WTC11 (cell line): ENCODE measurements around the gene WDFY4. TPM values are rescaled to one million over a fixed set of nuclear protein-coding genes. Genes with fewer than 3 reads are reported as not detected.

Experiments used
- ATAC-seq: fragments of 200-7000 bp; cut with Tn5 transposase; 2 replicates; pipeline ENCODE4 v1.10.0; 2021; ENCODE audit warnings: mild to moderate bottlenecking, moderate library complexity
- CTCF ChIA-PET: fragments of 300-600 bp; sonication (Branson Sonifier 250); formaldehyde crosslinking; loops from one replicate; lab custom pipeline; 2021; ENCODE audit warnings: antibody characterized with exemption; lab: Charles Lee
- POLR2A ChIA-PET: fragments of 350-600 bp; sonication (Branson Sonifier 250); formaldehyde crosslinking; loops from one replicate; lab custom pipeline; 2021; ENCODE audit warnings: antibody characterized with exemption; lab: Charles Lee
- DNase-seq: peaks from one replicate; pipeline ENCODE4 v3.0.0; 2021; ENCODE audit warnings: low spot score
- H3K27ac Mint-ChIP-seq: 2 replicates; pipeline ENCODE4 v1.8.0; 2021; ENCODE audit warnings: mixed read lengths
- H3K27me3 Mint-ChIP-seq: 2 replicates; pipeline ENCODE4 v1.8.0; 2021; ENCODE audit warnings: low read depth, mild to moderate bottlenecking, moderate library complexity, mixed read lengths
- H3K36me3 Mint-ChIP-seq: 2 replicates; pipeline ENCODE4 v1.8.0; 2021; ENCODE audit warnings: mixed read lengths
- H3K4me1 Mint-ChIP-seq: 2 replicates; pipeline ENCODE4 v1.8.0; 2022; ENCODE audit warnings: mixed read lengths
- H3K4me3 Mint-ChIP-seq: 2 replicates; pipeline ENCODE4 v1.8.0; 2021; ENCODE audit warnings: mild to moderate bottlenecking, moderate library complexity, mixed read lengths
- H3K9me3 Mint-ChIP-seq: 2 replicates; pipeline ENCODE4 v1.8.0; 2021; ENCODE audit warnings: mixed read lengths
- AFF4 ChIP-seq: sonication (generic); formaldehyde crosslinking; IDR thresholded peaks from 2 replicates; pipeline ENCODE4 v1.8.1; 2023; ENCODE audit warnings: mild to moderate bottlenecking, missing genetic modification reagents, borderline replicate concordance
- ATF1 ChIP-seq: sonication (generic); formaldehyde crosslinking; IDR thresholded peaks from 2 replicates; pipeline ENCODE4 v1.8.1; 2023; ENCODE audit warnings: mild to moderate bottlenecking, moderate library complexity, missing genetic modification reagents
- CDX4 ChIP-seq: fragments of 250-450 bp; sonication (Bioruptor Pico); IDR thresholded peaks from 2 replicates; pipeline ENCODE4 v1.9.0; 2021; ENCODE audit warnings: moderate library complexity, mild to moderate bottlenecking, inconsistent platforms, borderline replicate concordance
- CREM ChIP-seq: sonication (generic); formaldehyde crosslinking; IDR thresholded peaks from 2 replicates; pipeline ENCODE4 v1.8.1; 2022; ENCODE audit warnings: mild to moderate bottlenecking, missing genetic modification reagents, moderate library complexity
- FOXJ3 ChIP-seq: sonication (generic); formaldehyde crosslinking; IDR thresholded peaks from 2 replicates; pipeline ENCODE4 v1.9.0; 2021; ENCODE audit warnings: missing genetic modification reagents, mild to moderate bottlenecking, borderline replicate concordance
- GRHL2 ChIP-seq: fragments of 250-450 bp; sonication (Bioruptor Pico); IDR thresholded peaks from 2 replicates; pipeline ENCODE4 v1.8.0; 2022; ENCODE audit warnings: mild to moderate bottlenecking, moderate library complexity; ENCODE audit not compliant: insufficient replicate concordance, severe bottlenecking
- GTF2I ChIP-seq: fragments of 250-450 bp; sonication (Bioruptor Pico); conservative IDR thresholded peaks from 2 replicates; pipeline ENCODE4 v1.4.0; 2021; ENCODE audit warnings: mild to moderate bottlenecking
- KAT7 ChIP-seq: sonication (generic); formaldehyde crosslinking; IDR thresholded peaks from 2 replicates; pipeline ENCODE4 v1.8.1; 2023; ENCODE audit warnings: missing genetic modification reagents, mild to moderate bottlenecking, borderline replicate concordance
- MYBL2 ChIP-seq: sonication (generic); formaldehyde crosslinking; IDR thresholded peaks from 2 replicates; pipeline ENCODE4 v1.8.1; 2023; ENCODE audit warnings: mild to moderate bottlenecking, moderate library complexity, missing genetic modification reagents
- NR1H2 ChIP-seq: sonication (generic); formaldehyde crosslinking; IDR thresholded peaks from 2 replicates; pipeline ENCODE4 v1.9.0; 2021; ENCODE audit warnings: mild to moderate bottlenecking, moderate library complexity, missing genetic modification reagents
- NR2C2 ChIP-seq: sonication (generic); formaldehyde crosslinking; IDR thresholded peaks from 2 replicates; pipeline ENCODE4 v1.8.0; 2022; ENCODE audit warnings: mild to moderate bottlenecking, missing genetic modification reagents
- RORB ChIP-seq: fragments of 250-450 bp; sonication (Bioruptor Pico); IDR thresholded peaks from 2 replicates; pipeline ENCODE4 v1.9.0; 2021; ENCODE audit warnings: mild to moderate bottlenecking
- STAT6 ChIP-seq: sonication (generic); formaldehyde crosslinking; conservative IDR thresholded peaks from 2 replicates; pipeline ENCODE4 v1.8.1; 2023; ENCODE audit warnings: mild to moderate bottlenecking, low read depth, missing genetic modification reagents, moderate library complexity
- USF1 ChIP-seq: sonication (generic); formaldehyde crosslinking; IDR thresholded peaks from 2 replicates; pipeline ENCODE4 v1.8.0; 2022; ENCODE audit warnings: mild to moderate bottlenecking, missing genetic modification reagents
- ZNF138 ChIP-seq: sonication (generic); formaldehyde crosslinking; conservative IDR thresholded peaks from 2 replicates; pipeline ENCODE4 v1.8.1; 2022; ENCODE audit warnings: mild to moderate bottlenecking, moderate library complexity, missing genetic modification reagents
- ZNF219 ChIP-seq: sonication (generic); formaldehyde crosslinking; IDR thresholded peaks from 2 replicates; pipeline ENCODE4 v1.8.0; 2023; ENCODE audit warnings: missing genetic modification reagents, mild to moderate bottlenecking, borderline replicate concordance
- ZNF263 ChIP-seq: sonication (generic); formaldehyde crosslinking; IDR thresholded peaks from 2 replicates; pipeline ENCODE4 v1.8.1; 2022; ENCODE audit warnings: low read depth, mild to moderate bottlenecking, moderate library complexity, missing genetic modification reagents
- ZNF671 ChIP-seq: fragments of 250-450 bp; sonication (Bioruptor Pico); IDR thresholded peaks from 2 replicates; pipeline ENCODE4 v1.8.0; 2021; ENCODE audit warnings: mild to moderate bottlenecking
- total RNA-seq: library from RNA; stranded (reverse); gene quantifications from 3 replicates; pipeline ENCODE4 v1.2.3, GENCODE V29; 2021

Gene WDFY4
- total RNA-seq, 1 experiment from 2014 or later: 0.13 TPM

- TF ChIP-seq STAT6 (CRISPR knock-in tag) (no peak), CDX4 (no peak), MYBL2 (no peak), ATF1 (no peak), FOXJ3 (no peak), NR2C2 (CRISPR knock-in tag) (no peak), RORB (CRISPR knock-in tag) (no peak), CREM (CRISPR knock-in tag) (no peak)
These were observed 22.8 kb downstream of the WDFY4 start (continued) for GRCh38 chr10:48707472-48707871.

- Mint-ChIP-seq H3K4me1 (peaks cover 4% of the 10 kb centered on the region), H3K4me3 (no peak overlapping the region), H3K27ac (no peak overlapping the region), H3K36me3 (no peaks in the 10 kb centered on the region), H3K9me3 (no peaks in the 10 kb centered on the region), H3K27me3 (no peaks in the 10 kb centered on the region; the same call in 1 of the 2 replicates)
- no peak for TF ChIP-seq STAT6 (CRISPR knock-in tag)
- TF ChIP-seq USF1: no peak
- DNase-seq (no peak), ATAC-seq (no peak)
- CTCF ChIA-PET: no interaction called here
- POLR2A ChIA-PET: no interaction called here
These were observed 23.5 kb downstream of the WDFY4 start for GRCh38 chr10:48708144-48708543.

GRCh38 chr10:48710647-48711275 is 26.1 kb downstream of the WDFY4 start:
- no peaks in the 10 kb centered on the region; the same call in 1 of the 2 replicates for H3K27me3 Mint-ChIP-seq
- DNase-seq (no peak), ATAC-seq (no peak)
- H3K4me1 Mint-ChIP-seq: peaks cover 4% of the 10 kb centered on the region
- ChIA-PET CTCF (interaction anchor here (1.3 to 1.5 kb wide), 2 partner anchors 35 to 55 kb away, joined by 3 to 5 read pairs; no protein-coding TSS in a partner anchor), POLR2A (no interaction called here)
- H3K9me3 Mint-ChIP-seq: peaks cover 13% of the 10 kb centered on the region
- no peak overlapping the region for H3K4me3 Mint-ChIP-seq
- H3K36me3 Mint-ChIP-seq: no peaks in the 10 kb centered on the region
- no peak overlapping the region for H3K27ac Mint-ChIP-seq
- TF ChIP-seq ATF1 (no peak), CDX4 (no peak), KAT7 (CRISPR knock-in tag) (no peak), ZNF138 (CRISPR knock-in tag) (no peak), GTF2I (CRISPR knock-in tag) (no peak), ZNF263 (CRISPR knock-in tag) (no peak), GRHL2 (CRISPR knock-in tag) (no peak), ZNF219 (no peak), ZNF671 (no peak), AFF4 (CRISPR knock-in tag) (no peak), NR1H2 (CRISPR knock-in tag) (no peak)
